HG03097 (cell line): ENCODE measurements around the gene FAT4.

ENCODE experiments used
- ATAC-seq: cut with Tn5 transposase; IDR thresholded peaks from one replicate; pipeline ENCODE4 v1.9.1; 2021; ENCODE audit not compliant: unreplicated experiment, low FRiP score

The FAT4 gene

DNA sequence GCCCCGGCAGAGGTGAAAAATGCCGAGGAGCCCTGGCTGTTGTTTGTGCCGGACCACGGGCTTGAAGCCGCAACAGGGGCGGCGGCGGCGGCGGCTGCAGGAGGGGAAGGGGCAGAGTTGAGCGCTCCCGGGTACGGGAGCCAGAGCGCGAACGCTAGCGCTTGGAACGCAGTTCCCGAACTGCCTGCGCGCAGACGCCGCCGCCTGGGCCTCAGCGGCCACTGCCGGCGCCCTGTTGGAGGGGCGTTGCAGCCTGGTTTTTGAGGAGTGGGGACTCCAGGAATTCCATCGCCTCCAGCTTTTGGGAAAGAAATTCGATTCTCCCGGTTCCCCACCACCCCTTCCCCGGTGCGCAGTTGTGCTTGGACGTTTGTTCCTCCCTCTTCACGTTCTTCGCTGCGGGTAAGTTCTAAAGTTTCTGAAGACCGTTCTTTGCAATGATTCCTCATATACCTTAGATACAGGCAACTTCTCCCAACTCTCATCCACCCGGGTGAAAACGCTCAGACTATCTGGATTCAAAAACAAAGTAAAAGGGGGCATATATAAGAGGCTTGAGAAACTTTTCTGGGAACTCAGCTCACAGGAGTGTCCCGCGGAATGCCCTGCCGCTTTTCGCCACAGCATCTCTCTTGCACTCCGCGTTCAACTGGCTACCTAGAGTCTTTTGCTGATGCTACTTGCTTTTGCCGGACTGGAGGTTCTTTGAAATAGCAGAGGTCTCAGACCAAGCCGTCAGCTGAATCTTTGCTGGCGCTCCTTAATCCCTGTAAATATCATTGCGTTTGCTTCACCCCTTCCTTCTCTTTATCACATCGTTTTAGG is 1.0 kb downstream of the FAT4 start:
- no peak for ATAC-seq

DNA sequence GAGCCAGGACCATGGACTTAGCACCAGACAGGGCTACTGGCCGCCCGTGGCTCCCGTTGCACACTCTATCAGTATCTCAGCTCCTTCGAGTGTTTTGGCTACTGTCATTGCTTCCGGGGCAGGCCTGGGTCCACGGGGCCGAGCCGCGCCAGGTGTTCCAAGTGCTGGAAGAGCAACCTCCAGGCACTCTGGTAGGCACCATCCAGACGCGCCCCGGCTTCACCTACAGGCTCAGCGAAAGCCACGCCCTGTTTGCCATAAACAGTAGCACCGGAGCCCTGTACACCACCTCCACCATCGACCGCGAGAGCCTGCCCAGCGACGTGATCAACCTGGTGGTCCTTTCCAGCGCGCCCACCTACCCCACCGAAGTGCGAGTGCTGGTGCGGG is 1.6 kb downstream of the FAT4 start:
- no peak for ATAC-seq

DNA sequence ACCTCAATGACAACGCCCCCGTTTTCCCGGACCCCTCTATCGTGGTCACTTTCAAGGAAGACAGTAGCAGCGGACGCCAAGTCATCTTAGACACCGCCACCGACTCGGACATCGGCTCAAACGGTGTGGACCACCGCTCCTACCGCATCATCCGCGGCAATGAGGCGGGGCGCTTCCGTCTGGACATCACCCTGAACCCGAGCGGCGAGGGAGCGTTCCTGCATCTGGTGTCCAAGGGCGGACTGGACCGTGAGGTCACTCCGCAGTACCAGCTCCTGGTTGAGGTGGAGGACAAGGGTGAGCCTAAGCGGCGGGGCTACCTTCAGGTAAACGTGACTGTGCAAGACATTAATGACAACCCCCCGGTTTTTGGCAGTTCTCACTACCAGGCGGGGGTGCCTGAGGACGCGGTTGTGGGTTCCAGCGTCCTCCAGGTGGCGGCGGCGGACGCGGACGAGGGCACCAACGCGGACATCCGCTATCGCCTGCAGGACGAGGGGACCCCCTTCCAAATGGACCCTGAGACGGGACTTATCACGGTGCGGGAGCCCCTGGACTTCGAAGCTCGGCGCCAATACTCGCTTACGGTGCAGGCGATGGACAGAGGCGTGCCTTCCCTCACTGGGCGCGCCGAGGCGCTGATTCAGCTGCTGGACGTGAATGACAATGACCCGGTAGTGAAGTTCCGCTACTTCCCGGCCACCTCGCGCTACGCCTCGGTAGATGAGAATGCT is 2.2 kb downstream of the FAT4 start:
- ATAC-seq, result no peak

DNA sequence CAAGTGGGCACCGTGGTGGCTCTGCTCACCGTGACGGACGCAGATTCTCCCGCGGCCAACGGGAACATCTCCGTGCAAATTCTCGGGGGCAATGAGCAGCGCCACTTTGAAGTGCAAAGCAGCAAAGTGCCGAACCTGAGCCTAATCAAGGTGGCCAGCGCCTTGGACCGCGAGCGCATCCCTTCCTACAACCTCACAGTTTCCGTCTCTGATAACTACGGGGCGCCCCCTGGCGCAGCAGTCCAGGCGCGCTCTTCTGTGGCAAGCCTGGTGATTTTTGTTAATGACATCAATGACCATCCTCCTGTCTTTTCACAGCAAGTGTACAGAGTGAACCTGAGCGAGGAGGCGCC is 2.7 kb downstream of the FAT4 start:
- no peak for ATAC-seq

DNA sequence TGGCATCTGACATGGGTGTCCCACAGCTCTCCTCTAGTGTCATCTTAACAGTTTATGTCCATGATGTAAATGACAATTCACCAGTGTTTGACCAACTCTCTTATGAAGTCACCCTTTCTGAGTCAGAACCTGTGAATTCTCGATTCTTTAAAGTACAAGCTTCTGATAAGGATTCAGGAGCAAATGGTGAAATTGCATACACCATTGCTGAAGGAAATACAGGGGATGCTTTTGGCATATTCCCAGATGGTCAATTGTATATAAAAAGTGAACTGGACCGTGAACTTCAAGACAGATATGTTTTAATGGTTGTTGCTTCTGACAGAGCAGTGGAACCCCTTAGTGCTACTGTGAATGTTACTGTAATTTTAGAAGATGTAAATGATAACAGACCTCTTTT is 4.6 kb downstream of the FAT4 start:
- ATAC-seq, result no peak

DNA sequence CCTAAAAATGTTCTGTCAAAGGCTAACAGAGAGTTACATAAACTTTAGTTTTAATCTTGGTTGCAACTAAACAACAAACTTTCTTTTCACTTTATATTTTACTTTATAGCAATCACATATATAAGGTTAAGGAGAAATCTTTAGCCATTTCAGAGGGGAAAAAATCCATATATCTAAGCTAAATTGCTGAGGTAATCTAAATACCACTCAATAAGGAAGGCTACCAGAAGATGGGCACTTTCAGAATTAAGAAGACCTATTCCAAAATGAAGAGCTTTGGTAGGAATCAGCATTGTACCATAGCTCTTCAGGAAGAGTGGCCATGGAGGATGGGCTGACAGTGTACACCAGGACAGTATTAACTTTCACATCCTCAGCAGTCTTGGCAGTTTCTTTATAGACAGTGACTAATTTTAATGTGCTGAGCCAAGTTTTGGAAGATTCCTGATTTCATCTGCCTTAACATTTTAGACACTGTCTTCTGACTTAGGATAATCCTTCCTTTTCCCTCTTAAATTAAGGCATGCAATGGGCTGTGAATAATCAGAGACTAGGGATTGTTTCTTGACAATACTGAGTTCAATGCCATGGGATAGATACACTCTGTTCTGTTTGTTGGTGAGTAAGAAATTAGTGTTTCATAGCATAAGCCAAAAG is 7.1 kb downstream of the FAT4 start:
- no peak for ATAC-seq

DNA sequence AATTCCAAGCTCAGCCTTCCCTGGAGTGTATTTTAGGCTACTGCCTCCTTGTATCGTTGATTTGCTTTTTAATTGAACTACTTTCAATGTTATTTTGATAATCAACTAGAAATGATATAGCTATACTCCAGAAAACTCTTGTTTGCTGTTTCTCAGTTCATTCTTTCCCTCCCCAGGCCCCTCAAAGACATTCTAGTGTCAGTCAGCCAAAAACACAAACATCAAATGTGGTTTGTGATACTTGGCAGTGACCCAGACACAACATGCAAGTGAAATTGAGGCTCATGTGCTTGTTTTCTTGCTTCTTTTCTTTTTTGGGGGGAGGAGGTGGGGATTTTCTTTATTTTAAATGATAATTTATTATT is 7.6 kb downstream of the FAT4 start:
- no peak for ATAC-seq

DNA sequence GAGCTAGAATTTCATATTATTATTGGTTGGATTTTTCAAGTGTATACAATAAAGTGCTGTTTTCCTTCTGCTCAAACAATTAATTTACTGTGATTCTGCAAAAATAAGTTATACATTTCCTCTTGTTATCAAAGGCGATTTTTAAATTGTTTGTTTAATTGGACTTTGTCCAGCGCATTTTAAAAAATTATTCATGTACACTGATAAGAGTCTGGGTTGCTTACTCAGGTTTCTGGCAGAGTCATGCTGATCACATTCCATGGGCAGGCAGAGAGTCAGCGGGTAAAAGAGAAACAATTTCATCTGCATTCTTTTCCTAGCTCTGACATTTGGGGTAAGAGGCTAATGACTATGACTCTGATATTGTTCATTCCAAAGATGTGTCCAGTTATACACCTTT is 8.9 kb downstream of the FAT4 start:
- ATAC-seq, result no peak

DNA sequence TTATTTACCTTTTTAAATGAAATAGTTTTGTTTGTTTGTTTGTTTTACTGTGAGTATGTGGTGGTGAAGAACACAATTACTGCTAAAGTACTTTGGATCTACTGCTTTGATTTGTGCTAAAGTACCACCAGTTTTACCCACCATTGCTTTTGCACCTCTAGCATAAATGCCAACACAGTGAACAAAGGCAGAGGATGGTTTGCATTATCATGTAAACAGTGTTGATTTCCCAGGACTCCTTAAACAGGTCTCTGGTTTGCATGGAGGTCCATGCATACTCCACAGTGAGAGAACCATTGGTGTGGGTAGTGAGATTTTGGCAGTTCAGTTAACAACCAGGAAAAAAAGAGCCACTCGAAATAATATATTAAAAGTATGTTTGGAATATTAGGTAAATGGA is 11.0 kb downstream of the FAT4 start:
- no peak for ATAC-seq

DNA sequence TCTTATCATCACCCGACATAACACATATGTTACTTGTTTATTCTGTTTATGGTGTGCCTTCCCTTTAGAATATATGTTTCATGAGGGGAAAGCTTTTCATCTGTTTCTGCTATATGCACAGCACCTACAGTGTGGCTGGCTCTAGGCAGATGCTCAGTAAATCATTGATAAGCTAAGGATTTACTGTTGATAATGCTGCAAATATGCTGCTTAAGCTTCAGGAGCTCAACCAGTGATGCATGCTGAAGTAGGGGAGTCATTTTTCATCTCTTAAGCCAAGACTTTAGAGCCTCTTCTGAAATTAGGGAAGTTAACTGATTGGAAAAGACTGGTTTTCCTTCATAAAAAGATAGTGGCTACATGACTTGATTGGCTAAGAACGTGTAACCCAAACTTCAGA is 16.4 kb downstream of the FAT4 start:
- no peak for ATAC-seq

DNA sequence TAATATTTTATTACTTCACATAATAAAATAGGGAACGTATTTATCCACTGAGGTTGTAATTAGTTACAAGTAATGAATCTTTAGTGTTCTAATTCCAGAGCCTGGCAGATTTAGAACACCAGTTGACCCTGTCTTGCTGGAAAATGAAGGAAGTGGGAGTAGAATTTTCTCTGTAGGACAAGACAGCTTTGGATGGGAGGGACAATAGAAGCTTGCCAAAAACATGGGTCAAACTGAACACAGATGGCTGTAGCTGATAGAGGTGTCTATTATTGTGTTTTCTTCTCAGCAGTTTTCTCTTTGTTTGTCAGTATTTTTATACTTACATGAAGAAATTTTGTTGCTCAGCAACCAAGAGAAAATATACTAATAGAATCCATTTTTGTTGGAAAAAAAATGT is 20.2 kb downstream of the FAT4 start:
- ATAC-seq, result no peak

DNA sequence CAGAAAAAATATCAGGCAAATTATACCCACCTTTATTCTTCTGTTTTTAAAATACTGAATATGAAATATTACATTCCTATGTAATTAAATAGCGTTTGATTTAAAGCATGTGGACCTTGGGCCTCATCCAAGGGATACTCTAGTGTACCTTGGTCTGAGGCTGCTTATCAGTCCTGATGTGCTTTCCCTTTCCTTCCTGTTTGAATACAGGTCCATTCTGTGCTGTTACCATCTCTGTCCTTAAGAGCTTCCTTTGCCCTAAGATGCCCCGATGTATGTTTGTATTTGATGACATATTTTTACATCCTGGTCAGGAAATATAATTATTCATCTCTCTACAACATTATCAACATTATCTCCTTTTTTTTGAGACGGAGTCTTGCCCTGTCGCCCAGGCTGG is 24.1 kb downstream of the FAT4 start:
- no peak for ATAC-seq

DNA sequence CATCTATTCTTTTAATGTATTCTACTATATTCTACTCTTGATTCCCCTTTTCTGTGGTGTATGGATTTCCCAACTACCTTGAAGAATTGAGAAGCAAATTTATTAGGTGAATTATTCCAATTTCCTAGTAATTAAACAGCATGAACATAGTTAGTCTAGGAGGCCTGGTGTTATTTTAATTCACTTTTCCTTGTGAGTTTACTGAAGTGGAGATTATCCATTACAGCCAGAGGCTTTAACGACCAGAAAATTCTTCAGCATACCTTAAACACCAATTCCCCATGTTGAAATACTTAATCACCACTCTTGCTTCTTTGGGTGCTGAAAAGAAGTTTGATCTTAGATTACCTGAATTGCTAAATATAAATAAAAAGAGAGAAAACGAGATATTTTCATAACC is 29.4 kb downstream of the FAT4 start:
- no peak for ATAC-seq

DNA sequence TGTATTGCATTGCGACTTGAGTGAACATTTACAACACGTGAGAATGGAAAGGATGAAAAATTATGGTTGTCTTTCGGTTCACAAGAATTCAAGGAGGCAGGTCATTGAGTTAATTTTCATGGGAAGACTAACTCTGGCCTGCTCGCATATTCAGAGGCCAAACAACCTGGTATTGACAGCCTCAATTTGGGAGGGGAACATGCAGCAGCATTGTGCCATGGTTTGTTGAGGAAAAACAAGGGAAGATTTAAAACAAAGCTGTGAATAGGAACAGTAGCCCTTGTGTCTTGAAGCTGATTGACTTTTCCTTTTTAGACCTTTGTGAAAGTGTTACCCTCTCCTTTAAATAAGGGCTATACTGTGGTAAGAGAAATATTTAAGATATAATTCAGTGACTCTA is 31.9 kb downstream of the FAT4 start:
- ATAC-seq, result no peak

DNA sequence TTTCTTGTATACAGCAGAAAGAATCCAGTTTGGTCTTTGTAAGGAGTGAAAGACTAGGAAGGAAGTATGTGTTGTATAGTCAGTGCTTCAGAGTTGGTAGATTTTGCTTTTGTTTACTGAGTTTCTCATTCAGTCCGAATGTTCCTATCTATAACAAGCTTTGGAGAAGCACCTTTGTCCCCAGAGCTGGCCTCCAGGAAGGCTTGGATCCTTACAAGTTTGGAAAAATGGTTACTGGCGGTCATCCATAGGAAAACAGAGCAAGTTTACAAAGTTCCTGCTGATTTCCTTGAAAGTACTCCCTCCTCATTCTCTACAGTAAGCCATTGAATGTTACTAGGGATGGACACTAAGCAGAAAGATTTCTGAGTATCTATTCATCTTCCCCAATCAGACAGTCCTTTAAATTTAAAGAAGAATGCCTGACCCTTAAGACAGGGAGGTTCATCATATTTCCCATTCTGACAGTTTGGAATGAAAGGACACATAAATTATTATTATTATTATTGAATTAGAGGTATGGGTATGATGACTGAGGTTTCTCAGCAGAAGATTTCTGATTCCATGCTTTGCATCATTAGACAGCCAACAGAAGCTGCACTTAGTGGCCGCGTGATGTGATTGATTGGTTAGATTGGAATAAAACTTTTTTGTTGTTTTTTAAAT is 35.8 kb downstream of the FAT4 start:
- ATAC-seq, result no peak

DNA sequence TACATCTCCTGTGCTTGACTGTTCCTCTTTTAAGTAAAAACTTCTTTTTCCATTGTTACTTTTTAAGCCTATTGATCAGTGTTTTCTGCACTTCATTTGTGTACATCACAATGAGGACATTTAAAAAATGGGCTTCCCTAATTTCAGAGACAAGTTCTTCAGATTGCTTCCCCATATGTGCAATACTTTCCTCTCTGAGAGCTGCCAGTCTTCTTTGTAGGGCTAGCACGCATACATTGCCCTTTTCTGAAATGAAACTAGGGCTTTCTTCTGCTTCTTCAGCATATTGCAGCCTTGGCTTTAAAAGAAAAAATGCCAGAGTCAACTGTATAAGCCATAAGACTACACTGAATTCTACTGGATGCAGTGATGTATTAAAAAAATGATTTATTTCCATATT is 37.8 kb downstream of the FAT4 start:
- ATAC-seq, result no peak

DNA sequence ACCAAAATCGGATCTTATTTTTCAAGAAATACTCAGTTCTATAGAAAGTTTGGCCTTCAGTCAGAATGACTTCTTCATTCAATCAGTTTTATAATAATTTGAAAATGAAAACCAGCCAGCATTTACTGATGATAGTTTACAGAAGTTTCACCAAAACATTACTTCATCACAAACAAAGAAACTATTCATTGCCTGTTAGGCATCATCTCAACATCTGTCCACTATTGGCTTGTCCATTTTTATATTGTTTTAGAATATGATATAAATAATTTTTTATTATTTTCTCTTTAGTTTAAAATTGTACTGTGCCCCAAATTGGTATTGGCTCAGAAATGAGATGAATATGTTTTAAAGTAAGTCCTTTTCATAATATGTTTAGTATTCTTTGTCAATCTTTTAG is 38.4 kb downstream of the FAT4 start:
- ATAC-seq, result no peak

DNA sequence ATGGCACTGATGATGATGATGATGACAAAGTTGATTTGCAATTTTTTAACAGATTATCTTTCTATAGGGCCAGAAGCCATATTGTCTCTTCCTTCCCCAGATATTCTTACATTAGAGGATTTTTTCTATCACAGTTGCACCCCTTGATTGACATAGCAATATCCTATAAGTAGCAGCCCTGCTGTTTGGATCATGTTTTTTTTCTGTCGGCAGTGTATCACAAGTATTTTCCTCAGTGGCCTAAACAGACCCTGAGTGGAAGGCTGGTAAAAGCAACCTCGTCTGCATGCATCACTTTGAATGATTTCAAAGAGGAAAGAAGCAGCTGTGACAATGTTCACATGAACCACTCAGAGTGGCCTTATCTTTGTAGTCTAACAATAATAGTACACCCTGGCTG is 41.0 kb downstream of the FAT4 start:
- ATAC-seq, result no peak

DNA sequence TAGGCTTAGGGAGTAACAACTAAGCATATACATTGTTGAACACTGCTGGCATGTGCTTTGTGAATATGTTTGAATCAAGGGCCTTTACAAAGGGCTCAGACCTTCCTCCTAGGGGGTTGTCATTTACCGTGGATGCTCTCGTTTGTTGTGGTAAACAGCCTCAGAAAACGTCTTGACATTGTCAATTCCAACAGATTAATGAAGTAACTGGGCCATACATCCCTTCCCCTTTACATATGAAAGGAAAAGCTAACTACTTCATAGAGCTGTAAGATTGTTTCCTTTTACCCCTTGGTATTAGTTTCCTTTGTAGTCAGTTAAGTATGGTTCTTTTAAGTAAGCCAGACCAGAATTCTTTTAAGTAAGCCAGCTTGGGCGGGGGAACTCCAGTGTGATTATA is 42.9 kb downstream of the FAT4 start:
- no peak for ATAC-seq

DNA sequence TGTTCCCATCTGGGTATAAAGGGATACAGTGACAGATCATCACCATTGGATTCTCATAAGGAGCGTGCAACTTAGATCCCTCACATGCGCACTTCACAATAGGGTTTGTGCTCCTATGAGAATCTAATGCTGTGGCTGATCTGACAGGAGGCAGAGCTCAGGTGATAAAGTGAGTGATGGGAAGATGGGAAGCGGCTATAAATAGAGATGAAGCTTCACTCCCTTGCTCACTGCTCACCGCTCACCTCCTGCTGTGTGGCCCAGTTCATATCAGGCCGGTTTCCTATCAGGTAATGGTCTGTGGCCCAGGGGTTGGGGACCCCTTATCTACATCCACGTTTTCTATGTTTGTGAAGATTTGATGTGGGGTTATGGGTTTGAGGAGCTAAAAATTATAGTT is 43.7 kb downstream of the FAT4 start:
- ATAC-seq, result no peak

DNA sequence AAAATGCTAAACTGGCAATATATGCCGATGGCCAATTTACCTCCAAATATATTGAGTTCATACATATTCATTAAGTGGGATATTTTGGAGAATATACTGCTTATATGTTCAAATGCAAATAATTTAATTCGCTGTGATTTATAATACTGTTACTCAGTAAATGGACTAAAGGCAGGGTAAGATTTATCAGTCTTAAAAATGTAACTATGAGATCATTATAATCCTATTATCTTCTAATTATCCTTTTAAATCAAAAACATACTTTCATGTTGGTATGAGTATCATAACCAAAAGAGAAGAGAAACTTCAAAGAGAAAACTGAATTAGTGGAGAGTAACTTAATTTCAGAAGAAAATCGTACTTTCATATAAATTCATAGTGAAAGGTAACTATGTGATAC is 44.6 kb downstream of the FAT4 start:
- ATAC-seq, result no peak
